ENCODE measurements around the gene SMOC2. TPM values are rescaled to one million over a fixed set of nuclear protein-coding genes. Genes with fewer than 3 reads are reported as not detected.

The SMOC2 gene
- polyA plus RNA-seq, 2 of the 4 experiments (the other 2 are of a cell fraction), result not detected

DNA sequence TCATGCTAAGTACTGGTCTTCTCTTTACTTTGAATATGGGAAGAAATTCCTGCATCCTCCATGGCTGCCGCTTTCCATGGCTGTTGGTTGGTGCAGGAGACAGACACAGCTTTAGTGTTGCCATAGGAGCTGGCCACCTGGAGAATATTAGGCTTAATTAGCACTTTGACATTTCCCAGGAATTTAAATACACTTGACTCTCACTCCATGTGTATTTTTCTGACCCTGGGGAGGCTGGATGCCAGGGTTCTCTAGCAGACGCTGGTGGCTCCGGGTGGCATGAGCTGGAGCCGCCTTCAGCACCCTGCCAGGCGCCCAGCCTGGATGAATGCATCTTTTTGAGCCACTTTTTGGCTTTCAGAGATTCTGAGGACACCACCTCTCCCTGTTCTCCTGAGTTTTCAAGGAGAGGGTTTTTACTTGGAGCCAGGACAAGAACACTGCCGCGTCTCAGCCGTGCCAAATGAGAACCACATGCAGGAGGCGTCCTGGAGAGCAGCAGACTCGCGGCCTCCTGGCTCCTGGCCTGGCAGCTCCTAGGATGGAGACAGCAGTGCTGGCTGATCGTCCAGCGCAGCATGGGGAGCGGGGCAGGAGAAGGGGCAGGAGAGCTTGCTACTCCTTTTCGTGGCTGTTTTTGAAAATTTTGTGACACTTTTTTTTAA lies 258.8 kb downstream of the SMOC2 start:
- no peaks in the 10 kb centered on the region for H3K9me3 ChIP-seq
- CTCF ChIA-PET, result no interaction called here
- H3K4me3 ChIP-seq, result no peak overlapping the region
- ATAC-seq (no peak), FAIRE-seq (no peak), DNase-seq (ENCODE audit: low read depth in 1 of 2, low spot score in 1 of 2) (no peak)
- TF ChIP-seq, protein P1, sequence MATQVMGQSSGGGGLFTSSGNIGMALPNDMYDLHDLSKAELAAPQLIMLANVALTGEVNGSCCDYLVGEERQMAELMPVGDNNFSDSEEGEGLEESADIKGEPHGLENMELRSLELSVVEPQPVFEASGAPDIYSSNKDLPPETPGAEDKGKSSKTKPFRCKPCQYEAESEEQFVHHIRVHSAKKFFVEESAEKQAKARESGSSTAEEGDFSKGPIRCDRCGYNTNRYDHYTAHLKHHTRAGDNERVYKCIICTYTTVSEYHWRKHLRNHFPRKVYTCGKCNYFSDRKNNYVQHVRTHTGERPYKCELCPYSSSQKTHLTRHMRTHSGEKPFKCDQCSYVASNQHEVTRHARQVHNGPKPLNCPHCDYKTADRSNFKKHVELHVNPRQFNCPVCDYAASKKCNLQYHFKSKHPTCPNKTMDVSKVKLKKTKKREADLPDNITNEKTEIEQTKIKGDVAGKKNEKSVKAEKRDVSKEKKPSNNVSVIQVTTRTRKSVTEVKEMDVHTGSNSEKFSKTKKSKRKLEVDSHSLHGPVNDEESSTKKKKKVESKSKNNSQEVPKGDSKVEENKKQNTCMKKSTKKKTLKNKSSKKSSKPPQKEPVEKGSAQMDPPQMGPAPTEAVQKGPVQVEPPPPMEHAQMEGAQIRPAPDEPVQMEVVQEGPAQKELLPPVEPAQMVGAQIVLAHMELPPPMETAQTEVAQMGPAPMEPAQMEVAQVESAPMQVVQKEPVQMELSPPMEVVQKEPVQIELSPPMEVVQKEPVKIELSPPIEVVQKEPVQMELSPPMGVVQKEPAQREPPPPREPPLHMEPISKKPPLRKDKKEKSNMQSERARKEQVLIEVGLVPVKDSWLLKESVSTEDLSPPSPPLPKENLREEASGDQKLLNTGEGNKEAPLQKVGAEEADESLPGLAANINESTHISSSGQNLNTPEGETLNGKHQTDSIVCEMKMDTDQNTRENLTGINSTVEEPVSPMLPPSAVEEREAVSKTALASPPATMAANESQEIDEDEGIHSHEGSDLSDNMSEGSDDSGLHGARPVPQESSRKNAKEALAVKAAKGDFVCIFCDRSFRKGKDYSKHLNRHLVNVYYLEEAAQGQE (IDR thresholded peaks at IDR 0.05), result no peak
- TF ChIP-seq, protein P2, sequence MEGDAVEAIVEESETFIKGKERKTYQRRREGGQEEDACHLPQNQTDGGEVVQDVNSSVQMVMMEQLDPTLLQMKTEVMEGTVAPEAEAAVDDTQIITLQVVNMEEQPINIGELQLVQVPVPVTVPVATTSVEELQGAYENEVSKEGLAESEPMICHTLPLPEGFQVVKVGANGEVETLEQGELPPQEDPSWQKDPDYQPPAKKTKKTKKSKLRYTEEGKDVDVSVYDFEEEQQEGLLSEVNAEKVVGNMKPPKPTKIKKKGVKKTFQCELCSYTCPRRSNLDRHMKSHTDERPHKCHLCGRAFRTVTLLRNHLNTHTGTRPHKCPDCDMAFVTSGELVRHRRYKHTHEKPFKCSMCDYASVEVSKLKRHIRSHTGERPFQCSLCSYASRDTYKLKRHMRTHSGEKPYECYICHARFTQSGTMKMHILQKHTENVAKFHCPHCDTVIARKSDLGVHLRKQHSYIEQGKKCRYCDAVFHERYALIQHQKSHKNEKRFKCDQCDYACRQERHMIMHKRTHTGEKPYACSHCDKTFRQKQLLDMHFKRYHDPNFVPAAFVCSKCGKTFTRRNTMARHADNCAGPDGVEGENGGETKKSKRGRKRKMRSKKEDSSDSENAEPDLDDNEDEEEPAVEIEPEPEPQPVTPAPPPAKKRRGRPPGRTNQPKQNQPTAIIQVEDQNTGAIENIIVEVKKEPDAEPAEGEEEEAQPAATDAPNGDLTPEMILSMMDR (IDR thresholded peaks at IDR 0.05), result no peak
- no peak for TF ChIP-seq CBX8 (IDR thresholded peaks at IDR 0.05)
- no peak for TF ChIP-seq FOSL2 (IDR thresholded peaks at IDR 0.05)
- no peak for TF ChIP-seq FOSL2 (CRISPR knock-in tag; IDR thresholded peaks at IDR 0.05)
- TF ChIP-seq GATA3 (IDR thresholded peaks at IDR 0.05; ENCODE audit: borderline replicate concordance), result no peak
- TF ChIP-seq BHLHE40 (IDR thresholded peaks at IDR 0.05; ENCODE audit: low read depth, low read length), result no peak
- no peak for TF ChIP-seq ESRRA (IDR thresholded peaks at IDR 0.05; ENCODE audit: borderline replicate concordance, low read length)
- no peak for TF ChIP-seq HEYL (CRISPR knock-in tag; IDR thresholded peaks at IDR 0.05)
- TF ChIP-seq RFX5 (IDR thresholded peaks at IDR 0.05), result no peak
- no peak for TF ChIP-seq HOXB13 (CRISPR knock-in tag; IDR thresholded peaks at IDR 0.05; ENCODE audit: low read depth)
- no peak for TF ChIP-seq TFCP2L1 (CRISPR knock-in tag; IDR thresholded peaks at IDR 0.05)
- TF ChIP-seq POLR2A (IDR thresholded peaks at IDR 0.05; ENCODE audit: low read length), result no peak
- TF ChIP-seq HOXB5 (CRISPR knock-in tag; IDR thresholded peaks at IDR 0.05), result no peak
- no peak for TF ChIP-seq NPAS2 (CRISPR knock-in tag; IDR thresholded peaks at IDR 0.05; ENCODE audit: borderline replicate concordance)
- H3K4me1 ChIP-seq, result no peaks in the 10 kb centered on the region
- no peak overlapping the region for H3K4me2 ChIP-seq
- POLR2A ChIA-PET, result no interaction called here
- 13% methylated on average over 15 of the region's 15 CpGs for WGBS (ENCODE audit: missing lambda C conversion rate)
- no peak overlapping the region for H3K27ac ChIP-seq

DNA sequence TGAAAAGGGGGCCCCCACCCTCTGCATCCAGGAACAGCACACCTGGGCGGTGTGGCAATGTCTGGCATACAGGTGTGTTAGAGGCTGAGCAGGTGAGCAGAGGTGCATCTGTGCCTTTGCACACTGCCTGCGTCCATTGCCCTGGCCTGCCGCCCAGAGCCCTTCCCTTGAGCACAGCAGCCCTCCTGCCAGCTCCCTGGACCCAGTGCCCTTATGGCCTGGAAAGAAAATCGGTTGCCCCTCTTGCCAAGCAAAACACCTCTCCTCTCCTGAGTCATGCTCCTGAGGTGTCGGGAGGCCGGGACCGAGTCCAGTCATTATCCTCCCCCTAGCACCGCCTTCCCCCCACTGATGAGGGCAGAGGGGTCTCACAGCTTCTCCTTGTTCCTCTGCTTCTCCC lies 259.9 kb downstream of the SMOC2 start:
- H3K4me2 ChIP-seq, result no peak overlapping the region
- CTCF ChIA-PET, result no interaction called here
- POLR2A ChIA-PET, result no interaction called here
- DNase-seq (ENCODE audit: low read depth in 1 of 2, low spot score in 1 of 2) (no peak), FAIRE-seq (no peak), ATAC-seq (no peak)
- 10% methylated on average over 6 of the region's 8 CpGs for WGBS (ENCODE audit: missing lambda C conversion rate)
- H3K4me3 ChIP-seq, result no peak overlapping the region
- no peaks in the 10 kb centered on the region for H3K4me1 ChIP-seq
- no peak overlapping the region for H3K27ac ChIP-seq
- no peaks in the 10 kb centered on the region for H3K9me3 ChIP-seq
- TF ChIP-seq, protein P3, sequence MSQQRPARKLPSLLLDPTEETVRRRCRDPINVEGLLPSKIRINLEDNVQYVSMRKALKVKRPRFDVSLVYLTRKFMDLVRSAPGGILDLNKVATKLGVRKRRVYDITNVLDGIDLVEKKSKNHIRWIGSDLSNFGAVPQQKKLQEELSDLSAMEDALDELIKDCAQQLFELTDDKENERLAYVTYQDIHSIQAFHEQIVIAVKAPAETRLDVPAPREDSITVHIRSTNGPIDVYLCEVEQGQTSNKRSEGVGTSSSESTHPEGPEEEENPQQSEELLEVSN (IDR thresholded peaks at IDR 0.05; ENCODE audit: borderline replicate concordance, low read depth), result no peak
- TF ChIP-seq NPAS2 (CRISPR knock-in tag; IDR thresholded peaks at IDR 0.05; ENCODE audit: borderline replicate concordance) (no peak), POLR2AphosphoS2 (conservative IDR thresholded peaks at IDR 0.05; ENCODE audit: low read length) (no peak), KDM1A (IDR thresholded peaks at IDR 0.05; ENCODE audit: low read depth) (no peak), EHMT2 (IDR thresholded peaks at IDR 0.05; ENCODE audit: low read depth) (no peak), KDM5A (IDR thresholded peaks at IDR 0.05) (no peak), POLR2A (IDR thresholded peaks at IDR 0.05; ENCODE audit: low read length) (no peak), CHD4 (IDR thresholded peaks at IDR 0.05; ENCODE audit: borderline replicate concordance) (no peak), BHLHE40 (IDR thresholded peaks at IDR 0.05; ENCODE audit: low read depth, low read length) (no peak)

Data from A549 (cell line).